Fibroblast of villous mesenchyme (primary cell): Measurements from ENCODE around the gene URB1. TPM values are rescaled to one million over a fixed set of nuclear protein-coding genes. Genes with fewer than 3 reads are reported as not detected.
"Not testable (repeated sequence)": the region's sequence is repeated elsewhere in the genome, so short reads cannot be mapped to it uniquely, and the experiment has no call there.

ENCODE experiments used
- DNase-seq: peaks from one replicate; pipeline ENCODE4 v3.0.0-alpha.2; 2010; ENCODE audit warnings: low read depth
- H3K4me3 ChIP-seq: 2 replicates; pipeline ENCODE4 v1.5.1; 2011; ENCODE audit warnings: low read depth, mild to moderate bottlenecking, low read length
- CTCF ChIP-seq: IDR thresholded peaks from 2 replicates; pipeline ENCODE4 v1.5.1; 2012; ENCODE audit warnings: low read depth, mild to moderate bottlenecking, low read length; ENCODE audit not compliant: insufficient read depth
- total RNA-seq: library from RNA; depleted of rRNA; stranded (reverse); fragments of >200 nt; gene quantifications from 2 replicates; pipeline ENCODE4 v1.2.3, GENCODE V29; 2012

URB1 gene
- total RNA-seq, 1 donor: 37.1 TPM

GRCh38 chr21:32392299-32392879 lies 423 bp downstream of the URB1 start:
- H3K4me3 ChIP-seq: peak overlapping the region; percentile 91
- peak; percentile 19 for DNase-seq
- no peak for TF ChIP-seq CTCF

GRCh38 chr21:32391755-32392154 lies 1.1 kb downstream of the URB1 start:
- peak overlapping the region; percentile 91 for H3K4me3 ChIP-seq
- no peak for TF ChIP-seq CTCF
- DNase-seq: no peak

GRCh38 chr21:32390537-32391224 lies 2.1 kb downstream of the URB1 start:
- DNase-seq, H3K4me3 ChIP-seq: not testable (repeated sequence)

GRCh38 chr21:32389337-32390015 lies 3.3 kb downstream of the URB1 start:
- no peak overlapping the region for H3K4me3 ChIP-seq
- no peak for DNase-seq
- TF ChIP-seq CTCF: no peak

- DNase-seq: no peak
- TF ChIP-seq CTCF: no peak
- H3K4me3 ChIP-seq: no peak overlapping the region
Measured at GRCh38 chr21:32388306-32388705, 4.5 kb downstream of the URB1 start.

GRCh38 chr21:32387151-32387550 lies 5.7 kb downstream of the URB1 start:
- no peak for DNase-seq
- no peak for TF ChIP-seq CTCF
- no peak overlapping the region for H3K4me3 ChIP-seq

- TF ChIP-seq CTCF: no peak
- no peak for DNase-seq
- H3K4me3 ChIP-seq: no peak overlapping the region
Measured at GRCh38 chr21:32386195-32386870, 6.5 kb downstream of the URB1 start.
